GM12892 (cell line): ENCODE data around the gene MRPL20.

Experiments used
- DNase-seq: peaks from one replicate; pipeline ENCODE4 v3.0.0; 2011; ENCODE audit not compliant: insufficient read length
- FAIRE-seq: peaks from 2 replicates; lab custom pipeline; 2011; peaks lifted over from hg19 to GRCh38; lab: Jason Lieb, UNC
- POLR2A ChIP-seq: IDR thresholded peaks from 2 replicates; pipeline ENCODE4 v1.6.1; 2011; ENCODE audit warnings: low read depth, low read length, control low read depth
- POLR2AphosphoS5 ChIP-seq: IDR thresholded peaks from 2 replicates; pipeline ENCODE4 v1.6.1; 2011; ENCODE audit warnings: low read depth, low read length, control low read depth
- TAF1 ChIP-seq: IDR thresholded peaks from 2 replicates; pipeline ENCODE4 v1.6.1; 2011; ENCODE audit warnings: low read depth, mild to moderate bottlenecking, control low read depth, low read length, borderline replicate concordance

Gene MRPL20

GRCh38 chr1:1358433-1359271 lies 48.4 kb downstream of the MRPL20 start, which contains the start of gene MXRA8:
TSS of gene MXRA8 (minus strand) at chr1:1358555. CDS start at chr1:1358504, 51 bp downstream.
- no peak for DNase-seq
- no peak for FAIRE-seq
- TF ChIP-seq POLR2AphosphoS5 (no peak), POLR2A (no peak), TAF1 (no peak)

GRCh38 chr1:1357871-1358432 lies 49.1 kb downstream of the MRPL20 start:
- DNase-seq (no peak), FAIRE-seq (no peak)
- TF ChIP-seq TAF1 (no peak), POLR2AphosphoS5 (no peak), POLR2A (no peak)

GRCh38 chr1:1356796-1357401 lies 50.2 kb downstream of the MRPL20 start:
- DNase-seq (no peak), FAIRE-seq (no peak)
- TF ChIP-seq POLR2A: no peak
- no peak for TF ChIP-seq TAF1
- TF ChIP-seq POLR2AphosphoS5: no peak

GRCh38 chr1:1356166-1356795 lies 50.8 kb downstream of the MRPL20 start:
- DNase-seq (no peak), FAIRE-seq (no peak)
- TF ChIP-seq TAF1 (no peak), POLR2A (no peak), POLR2AphosphoS5 (no peak)

- DNase-seq: no peak
- FAIRE-seq: no peak
Measured at GRCh38 chr1:1355416-1355815, 51.7 kb downstream of the MRPL20 start.

GRCh38 chr1:1354271-1355247 lies 52.5 kb downstream of the MRPL20 start:
- TF ChIP-seq POLR2A (no peak), POLR2AphosphoS5 (no peak), TAF1 (no peak)
- no peak for FAIRE-seq
- DNase-seq: no peak

More at GRCh38 chr1:1355416-1355815, 51.7 kb downstream of the MRPL20 start:
- TF ChIP-seq TAF1: no peak
- TF ChIP-seq POLR2AphosphoS5: no peak
- TF ChIP-seq POLR2A: no peak

GRCh38 chr1:1353389-1354151 lies 53.5 kb downstream of the MRPL20 start:
- TF ChIP-seq POLR2A (no peak), TAF1 (no peak), POLR2AphosphoS5 (no peak)
- no peak for DNase-seq
- no peak for FAIRE-seq

GRCh38 chr1:1352786-1353388 lies 54.2 kb downstream of the MRPL20 start:
- no peak for FAIRE-seq
- no peak for TF ChIP-seq TAF1
- TF ChIP-seq POLR2AphosphoS5: no peak
- no peak for TF ChIP-seq POLR2A
- no peak for DNase-seq
